CD4-positive, alpha-beta T cell (primary cell): ENCODE measurements around the gene DCAF12L2. TPM values are rescaled to one million over a fixed set of nuclear protein-coding genes. Genes with fewer than 3 reads are reported as not detected.
"Not testable (repeated sequence)": the region's sequence is repeated elsewhere in the genome, so short reads cannot be mapped to it uniquely, and the experiment has no call there.

Source experiments
- ATAC-seq: fragments of 200-7000 bp; cut with Tn5 transposase; one replicate; pipeline ENCODE4 v1.10.0; 2022; ENCODE audit warnings: mild to moderate bottlenecking; ENCODE audit not compliant: poor library complexity
- CTCF ChIA-PET: fragments of 350-600 bp; sonication (Branson Sonifier 250); formaldehyde crosslinking; loops from one replicate; lab custom pipeline; 2021; ENCODE audit warnings: antibody characterized with exemption, inconsistent platforms; lab: Charles Lee
- POLR2A ChIA-PET: fragments of 350-600 bp; sonication (Branson Sonifier 250); formaldehyde crosslinking; loops from one replicate; lab custom pipeline; 2021; ENCODE audit warnings: antibody characterized with exemption, inconsistent platforms; lab: Charles Lee
- DNase-seq, 14 experiments: peaks; one replicate each; pipeline ENCODE4 v3.0.0-alpha.2; 2013 to 2020; ENCODE audit warnings: mixed read lengths in 2 of 14
- H3K27ac ChIP-seq, 2 donors: one replicate each; pipeline versions ENCODE4 v1.5.1 to v1.7.0; 2013; ENCODE audit warnings: low read length in 2 of 2, low read depth in 1 of 2, mild to moderate bottlenecking in 1 of 2
- H3K27me3 ChIP-seq, 2 experiments: 1 replicate in 1 of 2; 2 replicates in 1 of 2; pipeline versions ENCODE4 v1.6.1 to v1.7.0; 2013; ENCODE audit warnings: low read length in 2 of 2, control low read depth in 1 of 2, mild to moderate bottlenecking in 1 of 2, moderate library complexity in 1 of 2; ENCODE audit not compliant: insufficient read depth in 2 of 2, control insufficient read depth in 1 of 2
- H3K36me3 ChIP-seq: one replicate; pipeline ENCODE4 v1.6.1; 2013; ENCODE audit warnings: low read length, control low read depth; ENCODE audit not compliant: insufficient read depth
- H3K4me1 ChIP-seq: one replicate; pipeline ENCODE4 v1.6.1; 2013; ENCODE audit warnings: low read length, control low read depth; ENCODE audit not compliant: insufficient read depth
- H3K4me3 ChIP-seq: one replicate; pipeline ENCODE4 v1.5.1; 2013; ENCODE audit warnings: mild to moderate bottlenecking, low read length, moderate library complexity
- H3K9me3 ChIP-seq, 2 experiments: 1 replicate in 1 of 2; 2 replicates in 1 of 2; pipeline versions ENCODE4 v1.6.1 to v1.7.0; 2013; ENCODE audit warnings: low read length in 2 of 2, mild to moderate bottlenecking in 2 of 2, control low read depth in 1 of 2, moderate library complexity in 1 of 2; ENCODE audit not compliant: control insufficient read depth in 1 of 2, insufficient read depth in 1 of 2
- H3K27ac Mint-ChIP-seq: one replicate; pipeline ENCODE4 v1.8.0; 2020; ENCODE audit warnings: mixed read lengths
- H3K27me3 Mint-ChIP-seq: one replicate; pipeline ENCODE4 v1.8.0; 2021; ENCODE audit warnings: mixed read lengths
- H3K36me3 Mint-ChIP-seq: one replicate; pipeline ENCODE4 v1.8.0; 2021; ENCODE audit warnings: low read depth, mixed read lengths
- H3K4me1 Mint-ChIP-seq: one replicate; pipeline ENCODE4 v1.8.0; 2021; ENCODE audit warnings: low read depth, mixed read lengths
- H3K4me3 Mint-ChIP-seq: one replicate; pipeline ENCODE4 v1.8.0; 2020; ENCODE audit warnings: mild to moderate bottlenecking, mixed read lengths
- H3K9me3 Mint-ChIP-seq: one replicate; pipeline ENCODE4 v1.8.0; 2020; ENCODE audit warnings: mixed read lengths
- CTCF ChIP-seq: fragments of 200-600 bp; IDR thresholded peaks from one replicate; pipeline ENCODE4 v1.8.0; 2022; ENCODE audit warnings: antibody characterized with exemption, mild to moderate bottlenecking
- intact Hi-C, 2 experiments: fragments of 100-400 bp; cut with DNase I in 1 of 2; cut with micrococcal nuclease in 1 of 2; formaldehyde crosslinking; loops; one replicate each; pipeline versions ENCODE4 v1.15.1 to v1.9.0; 2023 to 2025; cut with DNase I, micrococcal nuclease
- polyA plus RNA-seq, 2 donors: library from polyadenylated mRNA; unstranded; fragments of 120-200 nt; gene quantifications; one replicate each; pipeline ENCODE4 v1.2.1, GENCODE V29; 2013
- total RNA-seq, 174 experiments: library from RNA in 2 of 174; stranded (reverse) in 2 of 174; gene quantifications; one replicate each; pipeline ENCODE4 v1.2.3 and lab custom pipeline; 2021 to 2026

DCAF12L2 gene
- total RNA-seq, result not detected
- polyA plus RNA-seq (2013, experiment 1 of 2), result not detected
- polyA plus RNA-seq (2013, experiment 2 of 2), result 0.30 TPM
- total RNA-seq (lab: John Stamatoyannopoulos, UW), result 0 to 0.40 (median 0) reads per million in 172 experiments

- intact Hi-C loops, result no loop called here
- ChIA-PET CTCF (no interaction called here), POLR2A (no interaction called here)
- H3K36me3 ChIP-seq, result no peaks in the 10 kb centered on the region
- Mint-ChIP-seq H3K27me3 (peaks cover 22% of the 10 kb centered on the region), H3K4me3 (peak within 1 kb of the TSS; percentile 66), H3K27ac (no peak within 1 kb of the TSS), H3K9me3 (no peaks in the 10 kb centered on the region), H3K4me1 (no peaks in the 10 kb centered on the region), H3K36me3 (no peaks in the 10 kb centered on the region)
- H3K27ac ChIP-seq, result no peak within 1 kb of the TSS
- no peaks in the 10 kb centered on the region for H3K27me3 ChIP-seq
- H3K4me3 ChIP-seq, result no peak within 1 kb of the TSS
- peak in 1 of 14 experiments; percentile 2 for DNase-seq
- no peak for TF ChIP-seq CTCF
- peaks cover 0 to 12% of the 10 kb centered on the region in 2 experiments for H3K9me3 ChIP-seq
- no peaks in the 10 kb centered on the region for H3K4me1 ChIP-seq
- no peak for ATAC-seq
These were observed at the start of gene DCAF12L2 for GRCh38 chrX:126165721-126166461. Gene DCAF12L2, minus strand, starts transcription at chrX:126166289. Its CDS starts 365 bp downstream, at chrX:126165924.

- H3K27me3 ChIP-seq, H3K36me3 Mint-ChIP-seq, H3K4me1 Mint-ChIP-seq, H3K9me3 ChIP-seq, DNase-seq, H3K9me3 Mint-ChIP-seq, CTCF ChIA-PET, H3K4me3 Mint-ChIP-seq, H3K27ac Mint-ChIP-seq, ATAC-seq, H3K27ac ChIP-seq, intact Hi-C loops, H3K4me3 ChIP-seq, H3K27me3 Mint-ChIP-seq, H3K36me3 ChIP-seq, POLR2A ChIA-PET, H3K4me1 ChIP-seq: not testable (repeated sequence)
These were observed 24.8 kb upstream of the DCAF12L2 start for GRCh38 chrX:126190888-126191287.

- no peak for TF ChIP-seq CTCF
- ATAC-seq (no peak), DNase-seq (no peak)
- H3K27me3 ChIP-seq, result no peaks in the 10 kb centered on the region
- H3K4me1 ChIP-seq, result no peaks in the 10 kb centered on the region
- CTCF ChIA-PET, result no interaction called here
- H3K9me3 ChIP-seq, result no peaks in the 10 kb centered on the region
- Mint-ChIP-seq H3K27me3 (no peaks in the 10 kb centered on the region), H3K27ac (no peak overlapping the region), H3K4me3 (no peak overlapping the region), H3K36me3 (no peaks in the 10 kb centered on the region), H3K9me3 (no peaks in the 10 kb centered on the region), H3K4me1 (no peaks in the 10 kb centered on the region)
- POLR2A ChIA-PET, result no interaction called here
- H3K27ac ChIP-seq, result no peak overlapping the region
- no peak overlapping the region for H3K4me3 ChIP-seq
- intact Hi-C loops, result no loop called here
- H3K36me3 ChIP-seq, result no peaks in the 10 kb centered on the region
These were observed 11.2 kb upstream of the DCAF12L2 start for GRCh38 chrX:126177133-126177840.
